GM18520 (cell line): ENCODE results near the gene TRIM7.
A peak's percentile ranks its signal among the peaks of the same experiment; 100 is the strongest.

Experiments used
- ATAC-seq: cut with Tn5 transposase; IDR thresholded peaks from one replicate; pipeline ENCODE4 v1.9.1; 2021; ENCODE audit not compliant: unreplicated experiment

The TRIM7 gene

DNA sequence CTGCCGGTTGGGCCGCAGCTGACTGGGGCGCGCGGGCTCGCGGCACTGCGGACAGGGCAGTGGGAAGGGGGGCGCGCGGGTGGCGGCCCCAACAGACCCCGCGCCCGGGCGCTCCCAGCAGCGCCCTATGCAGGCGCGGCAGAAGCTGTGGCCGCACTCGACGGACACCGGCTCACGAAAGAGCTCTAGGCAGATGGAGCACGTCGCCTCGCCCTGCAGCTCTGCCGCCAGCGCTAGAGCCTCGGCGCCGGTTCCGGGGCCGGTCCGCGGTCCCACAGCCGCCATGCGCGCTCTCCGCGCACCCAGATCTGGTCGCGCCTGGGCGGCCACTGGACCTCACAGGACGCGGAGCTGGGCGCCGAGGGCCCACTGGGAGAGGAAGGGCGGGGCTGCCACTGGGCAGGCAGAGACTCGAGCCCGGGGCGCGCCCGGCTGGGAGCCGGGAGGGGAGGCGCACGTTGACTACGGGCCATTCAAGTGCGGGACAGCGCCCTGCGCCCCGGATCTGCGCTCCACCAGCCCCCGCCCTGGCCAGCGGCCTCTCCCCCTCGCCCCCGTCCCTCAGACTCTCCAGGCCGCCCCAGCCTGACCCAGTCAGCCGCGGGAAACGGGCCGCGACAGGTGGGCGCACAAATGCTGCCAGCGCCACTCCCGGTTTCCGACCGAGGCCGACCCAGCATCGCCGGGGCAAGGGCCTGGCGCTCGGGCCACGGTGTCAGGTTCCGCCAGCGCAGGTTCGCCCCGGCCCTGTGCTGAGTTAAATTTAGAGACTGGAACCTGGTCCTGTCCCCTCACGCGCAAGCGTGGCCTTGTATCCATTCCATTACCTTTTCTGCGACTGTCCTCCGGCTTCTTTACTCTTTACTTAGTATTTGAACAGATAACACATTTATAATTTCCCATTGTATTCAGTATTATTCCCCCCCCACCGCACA is at the start of gene TRIM7:
Gene TRIM7 (minus strand): TSS at position 371 of the 935 bp plus-strand sequence. CDS start 86 bp downstream, at position 285.
- ATAC-seq = no peak

- no peak for ATAC-seq
Measured at GRCh38 chr5:181248277-181248676, 43.3 kb upstream of the TRIM7 start.

- ATAC-seq = peak; percentile 30
Measured at GRCh38 chr5:181246276-181247049, 41.5 kb upstream of the TRIM7 start.

- no peak for ATAC-seq
Measured at GRCh38 chr5:181245427-181246275, 40.7 kb upstream of the TRIM7 start.

DNA sequence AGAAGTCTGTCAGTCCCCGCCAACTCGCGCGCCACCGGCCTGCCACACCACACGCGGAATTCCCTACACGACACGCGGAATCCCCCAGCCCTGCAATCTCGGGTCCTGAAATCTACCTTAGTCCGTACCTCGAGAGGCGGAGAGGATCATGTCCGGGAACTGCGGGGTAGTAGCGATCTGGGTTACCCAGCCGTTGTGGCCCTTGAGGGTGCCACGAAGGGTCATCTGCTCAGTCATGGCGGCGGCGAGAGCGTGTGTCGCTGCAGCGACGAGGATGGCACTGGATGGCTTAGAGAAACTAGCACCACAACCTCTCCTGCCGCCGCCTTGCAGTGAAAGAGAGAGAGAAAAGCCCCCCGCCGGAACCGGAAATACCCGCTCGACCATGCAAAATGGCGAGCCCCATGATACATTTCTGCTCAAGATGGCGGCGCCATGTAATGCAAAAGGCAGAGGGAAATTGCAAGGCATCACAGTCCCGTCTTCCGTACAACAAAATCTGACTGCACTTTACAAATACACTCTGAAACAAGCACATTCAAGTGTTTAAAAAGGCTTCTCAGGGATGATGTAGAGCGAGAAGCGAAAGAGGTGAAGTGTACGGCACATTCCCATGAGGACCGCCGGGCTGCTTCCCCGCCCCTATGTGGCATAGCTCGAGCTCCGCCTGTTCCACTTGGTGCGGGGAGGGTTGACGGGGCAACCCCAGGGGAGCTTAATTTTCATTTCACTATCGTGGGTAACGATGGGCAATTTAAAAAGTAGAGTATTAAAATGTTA is 38.8 kb upstream of the TRIM7 start, which contains the start of gene RACK1:
Gene RACK1 (minus strand): TSS at position 343 of the 780 bp plus-strand sequence. CDS start 106 bp downstream, at position 237.
- peak; percentile 44 for ATAC-seq

GRCh38 chr5:181243018-181243563 is 38.1 kb upstream of the TRIM7 start:
- no peak for ATAC-seq

DNA sequence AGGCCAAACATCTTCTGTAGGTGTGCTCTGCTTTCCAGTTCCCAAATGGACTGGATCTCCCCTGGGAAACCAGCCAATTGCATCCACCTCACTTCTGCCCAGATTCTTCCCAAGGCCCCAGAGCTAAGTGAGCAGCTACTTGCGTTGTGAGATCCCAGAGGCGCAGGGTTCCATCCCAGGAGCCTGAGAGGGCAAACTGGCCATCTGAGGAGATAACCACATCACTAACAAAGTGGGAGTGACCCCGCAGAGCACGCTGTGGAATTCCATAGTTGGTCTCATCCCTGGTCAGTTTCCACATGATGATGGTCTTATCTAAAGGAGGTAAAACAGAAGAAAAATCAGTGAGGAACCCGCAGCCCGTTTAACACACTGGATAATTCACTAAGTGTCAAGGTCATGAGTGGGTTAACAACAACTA is 37.0 kb upstream of the TRIM7 start:
- no peak for ATAC-seq

DNA sequence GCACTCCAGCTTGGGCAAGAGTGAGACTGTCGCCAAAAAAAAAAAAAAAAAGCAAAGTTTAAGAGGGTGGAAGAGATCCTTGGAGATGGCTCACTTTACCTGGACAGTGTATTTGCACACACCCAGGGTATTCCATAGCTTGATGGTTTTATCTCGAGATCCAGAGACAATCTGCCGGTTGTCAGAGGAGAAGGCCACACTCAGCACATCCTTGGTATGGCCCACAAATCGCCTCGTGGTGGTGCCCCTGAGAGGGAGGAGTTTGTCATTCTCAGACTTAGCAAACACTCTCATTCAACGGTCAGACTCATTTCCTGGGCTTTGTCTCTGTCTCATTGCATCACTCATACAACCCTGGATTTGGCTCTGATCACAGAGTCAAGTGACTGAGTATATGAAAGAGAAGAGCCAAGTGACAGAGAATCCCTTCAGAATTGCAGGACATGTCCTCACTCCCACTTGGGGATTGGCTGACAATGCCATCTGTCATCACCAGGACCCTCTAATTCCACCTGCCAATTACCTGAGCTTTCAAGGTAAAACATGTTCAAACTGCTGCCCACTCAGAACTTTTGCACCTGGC is 36.5 kb upstream of the TRIM7 start:
- no peak for ATAC-seq

DNA sequence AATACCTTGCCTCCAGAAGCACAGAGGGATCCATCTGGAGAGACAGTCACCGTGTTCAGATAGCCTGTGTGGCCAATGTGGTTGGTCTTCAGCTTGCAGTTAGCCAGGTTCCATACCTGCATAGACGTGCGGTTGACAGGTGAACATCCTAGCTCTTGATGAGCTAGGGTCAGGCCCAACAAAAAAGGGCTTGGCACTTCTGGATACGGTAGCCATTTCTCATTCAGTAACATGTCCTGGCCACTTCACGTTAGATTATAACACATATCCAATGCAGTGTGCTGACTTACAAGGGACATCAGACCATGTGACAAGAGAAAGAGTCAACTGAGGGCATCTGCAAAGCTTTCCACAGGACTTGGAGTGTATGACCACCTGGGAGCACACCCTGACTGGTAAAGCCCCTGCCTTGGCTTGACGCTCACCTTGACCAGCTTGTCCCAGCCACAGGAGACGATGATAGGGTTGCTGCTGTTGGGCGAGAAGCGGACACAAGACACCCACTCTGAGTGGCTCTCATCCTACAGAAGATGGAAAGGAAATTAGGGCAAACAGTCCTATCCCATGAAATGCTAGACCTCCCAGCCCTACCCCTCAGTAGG is 34.2 kb upstream of the TRIM7 start:
- no peak for ATAC-seq

DNA sequence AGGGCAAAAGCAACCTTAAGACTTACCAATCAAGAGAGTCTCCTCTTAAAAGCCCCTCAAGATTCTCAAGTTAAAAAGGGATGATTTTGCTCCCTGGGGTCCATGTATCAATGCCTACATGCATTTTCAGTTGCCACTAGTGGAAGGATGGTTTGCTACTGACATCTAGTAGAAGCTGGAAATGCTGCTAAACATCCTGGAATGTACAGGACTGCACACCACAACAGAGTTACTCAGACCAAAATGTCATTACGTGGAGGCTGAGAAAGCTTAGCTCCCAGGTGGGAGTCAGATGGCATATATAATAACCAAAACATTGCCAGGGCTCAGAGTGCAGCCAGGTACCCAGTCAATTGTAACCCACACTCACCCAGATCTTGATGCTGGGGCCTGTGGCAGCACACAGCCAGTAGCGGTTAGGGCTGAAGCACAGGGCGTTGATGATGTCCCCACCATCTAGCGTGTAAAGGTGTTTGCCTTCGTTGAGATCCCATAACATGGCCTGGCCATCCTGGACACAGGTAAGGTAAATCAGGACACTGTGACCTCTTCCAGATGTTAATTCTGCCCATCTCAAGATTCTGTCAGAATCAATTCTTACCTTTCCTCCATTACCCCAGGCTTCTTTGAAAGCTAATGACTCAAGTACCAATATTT is 32.9 kb upstream of the TRIM7 start:
- ATAC-seq = no peak

- no peak for ATAC-seq
Measured at GRCh38 chr5:181236954-181237641, 32.1 kb upstream of the TRIM7 start.

- ATAC-seq = no peak
Measured at GRCh38 chr5:181236471-181236870, 31.5 kb upstream of the TRIM7 start.

DNA sequence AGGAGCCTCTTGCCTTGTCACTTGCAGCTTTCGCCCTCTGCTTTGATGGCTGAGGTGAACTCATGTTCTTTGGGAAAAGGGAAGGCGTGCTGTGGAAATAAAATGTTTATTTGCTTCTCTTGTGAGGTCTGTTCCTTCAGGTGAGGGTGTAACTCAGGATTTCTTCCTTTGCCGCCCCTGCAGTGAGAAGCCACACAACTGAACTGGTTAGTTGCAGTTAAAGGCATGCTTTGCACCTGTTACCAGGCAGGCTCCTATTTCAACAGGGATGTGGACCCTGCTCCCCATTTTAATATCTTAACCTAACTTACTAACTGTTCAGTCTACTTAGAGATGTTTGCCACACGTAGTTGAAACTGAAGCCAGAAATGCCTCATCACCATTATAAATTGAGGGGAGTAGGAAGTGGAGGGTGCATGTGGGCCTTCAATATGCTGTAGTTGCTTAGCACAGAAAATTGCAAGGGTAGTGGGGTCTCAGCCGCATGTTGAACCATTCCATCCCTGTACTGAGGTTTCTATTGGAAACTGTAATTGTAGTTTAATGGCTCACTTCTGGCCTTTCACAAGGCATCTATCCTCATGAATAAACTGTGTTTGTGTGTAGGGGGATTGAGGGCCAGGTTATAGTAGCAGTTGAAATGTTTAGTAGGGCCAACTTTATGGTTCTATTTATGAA is 30.8 kb upstream of the TRIM7 start:
- no peak for ATAC-seq

- ATAC-seq = no peak
Measured at GRCh38 chr5:181235323-181235688, 30.3 kb upstream of the TRIM7 start.

GRCh38 chr5:181234455-181235306 is 29.7 kb upstream of the TRIM7 start:
- no peak for ATAC-seq

- no peak for ATAC-seq
Measured at GRCh38 chr5:181233801-181234454, 28.9 kb upstream of the TRIM7 start.
